Testis (tissue), 3 donors: ENCODE results near the gene RGS7. TPM values are rescaled to one million over a fixed set of nuclear protein-coding genes. Genes with fewer than 3 reads are reported as not detected.
"Not testable (repeated sequence)": the region's sequence is repeated elsewhere in the genome, so short reads cannot be mapped to it uniquely, and the experiment has no call there.

ENCODE experiments used
- DNase-seq: peaks from one replicate; pipeline ENCODE4 v3.0.0-alpha.2; 2019
- H3K27ac ChIP-seq, 2 donors: fragments of 200-600 bp; sonication (generic); one replicate each; pipeline ENCODE4 v1.5.1; 2019
- H3K27me3 ChIP-seq: fragments of 200-600 bp; sonication (generic); one replicate; pipeline ENCODE4 v1.5.1; 2019
- H3K36me3 ChIP-seq: fragments of 200-600 bp; sonication (generic); one replicate; pipeline ENCODE4 v1.5.1; 2017; ENCODE audit warnings: low read depth; ENCODE audit errors: missing control alignments
- H3K4me1 ChIP-seq: fragments of 200-600 bp; sonication (generic); one replicate; pipeline ENCODE4 v1.5.1; 2019
- H3K4me3 ChIP-seq, 2 donors: fragments of 200-600 bp; sonication (generic); one replicate each; pipeline ENCODE4 v1.5.1; 2017 to 2019
- H3K9me3 ChIP-seq: fragments of 200-600 bp; sonication (generic); one replicate; pipeline ENCODE4 v1.5.1; 2017
- CTCF ChIP-seq, 3 experiments: fragments of 450-650 bp in 2 of 3; fragments of 200-600 bp in 1 of 3; sonication (generic) in 1 of 3; IDR thresholded peaks; one replicate each; pipeline ENCODE4 v1.5.1; 2016 to 2019; ENCODE audit warnings: antibody characterized with exemption in 3 of 3, mild to moderate bottlenecking in 2 of 3, moderate library complexity in 1 of 3
- POLR2A ChIP-seq: fragments of 450-650 bp; IDR thresholded peaks from one replicate; pipeline ENCODE4 v1.6.1; 2017; ENCODE audit warnings: antibody characterized with exemption, mild to moderate bottlenecking, moderate library complexity
- WGBS, 2 donors: methylation state at CpG; one replicate each; pipeline ENCODE4 v1.1.5; 2018; 5-methylcytosine and 5-hydroxymethylcytosine counted together
- intact Hi-C: fragments of 100-400 bp; cut with DNase I; formaldehyde crosslinking; loops from one replicate; pipeline ENCODE4 v1.15.1; 2023; ENCODE audit warnings: low total_unique reads
- polyA plus RNA-seq: library from polyadenylated mRNA; stranded (reverse); fragments of 350-450 nt; fragmentation: Illumina TruSeq; extraction: RNeasy Lipid Tissue Mini Kit (QIAGEN cat#74804); gene quantifications from one replicate; pipeline ENCODE4 v1.2.3, GENCODE V29; 2014; ENCODE audit warnings: low read depth, low replicate concordance; ENCODE audit not compliant: insufficient read depth
- total RNA-seq, 2 donors: library from RNA; depleted of rRNA; stranded (reverse); fragments of >200 nt; gene quantifications; one replicate each; pipeline ENCODE4 v1.2.3, GENCODE V29; 2016

Gene RGS7
- total and polyA plus RNA-seq, 3 donors from 2014 or later = 5.0 to 6.6 (median 5.4) TPM

GRCh38 chr1:241142493-241142892, 214.5 kb downstream of the RGS7 start:
- no peak overlapping the region for H3K27ac ChIP-seq
- intact Hi-C loops = no loop called here
- no peak overlapping the region for H3K4me3 ChIP-seq
- no peaks in the 10 kb centered on the region for H3K9me3 ChIP-seq
- no peak for TF ChIP-seq CTCF (IDR thresholded peaks at IDR 0.05)
- TF ChIP-seq POLR2A = no peak
- WGBS, 2 donors = 76 to 89% methylated on average over 4 of the region's 4 CpGs
- no peaks in the 10 kb centered on the region for H3K4me1 ChIP-seq
- H3K36me3 ChIP-seq = no peaks in the 10 kb centered on the region
- H3K27me3 ChIP-seq = no peaks in the 10 kb centered on the region
- no peak for DNase-seq

- H3K9me3 ChIP-seq, DNase-seq, H3K27me3 ChIP-seq, intact Hi-C loops, H3K4me1 ChIP-seq, H3K27ac ChIP-seq, H3K4me3 ChIP-seq, H3K36me3 ChIP-seq: not testable (repeated sequence)
- 81 to 84% methylated on average over 3 of the region's 3 CpGs for WGBS, 2 donors
Observed at GRCh38 chr1:241141646-241142045, 215.4 kb downstream of the RGS7 start.

GRCh38 chr1:241140670-241141069, 216.3 kb downstream of the RGS7 start:
- no peak overlapping the region for H3K4me3 ChIP-seq
- no peak overlapping the region for H3K27ac ChIP-seq
- no peaks in the 10 kb centered on the region for H3K27me3 ChIP-seq
- no peaks in the 10 kb centered on the region for H3K36me3 ChIP-seq
- H3K4me1 ChIP-seq = no peaks in the 10 kb centered on the region
- DNase-seq = no peak
- H3K9me3 ChIP-seq = no peaks in the 10 kb centered on the region
- intact Hi-C loops = no loop called here
- no peak for TF ChIP-seq POLR2A
- no peak for TF ChIP-seq CTCF (IDR thresholded peaks at IDR 0.05)

- Histone ChIP-seq H3K9me3 (no peaks in the 10 kb centered on the region), H3K4me3 (no peak overlapping the region), H3K4me1 (no peaks in the 10 kb centered on the region), H3K36me3 (no peaks in the 10 kb centered on the region), H3K27me3 (no peaks in the 10 kb centered on the region), H3K27ac (no peak overlapping the region)
- 78 to 79% methylated on average over 1 of the region's 1 CpG for WGBS, 2 donors
- DNase-seq = no peak
- intact Hi-C loops = no loop called here
- no peak for TF ChIP-seq CTCF (IDR thresholded peaks at IDR 0.05)
- TF ChIP-seq POLR2A = no peak
Observed at GRCh38 chr1:241139047-241139446, 218.0 kb downstream of the RGS7 start.

GRCh38 chr1:241138248-241138647, 218.8 kb downstream of the RGS7 start:
- WGBS, 2 donors = 84 to 93% methylated on average over 4 of the region's 4 CpGs
- no peak for DNase-seq
- Histone ChIP-seq H3K4me3 (no peak overlapping the region), H3K4me1 (no peaks in the 10 kb centered on the region), H3K9me3 (no peaks in the 10 kb centered on the region), H3K27ac (no peak overlapping the region), H3K36me3 (no peaks in the 10 kb centered on the region), H3K27me3 (no peaks in the 10 kb centered on the region)
- intact Hi-C loops = no loop called here
- TF ChIP-seq CTCF (IDR thresholded peaks at IDR 0.05) (no peak), POLR2A (no peak)
